ENCODE results near the gene GADD45G. TPM values are rescaled to one million over a fixed set of nuclear protein-coding genes. Genes with fewer than 3 reads are reported as not detected.

GADD45G gene
- total RNA-seq, 1 donor from 2014 or later = 0.35 TPM

DNA sequence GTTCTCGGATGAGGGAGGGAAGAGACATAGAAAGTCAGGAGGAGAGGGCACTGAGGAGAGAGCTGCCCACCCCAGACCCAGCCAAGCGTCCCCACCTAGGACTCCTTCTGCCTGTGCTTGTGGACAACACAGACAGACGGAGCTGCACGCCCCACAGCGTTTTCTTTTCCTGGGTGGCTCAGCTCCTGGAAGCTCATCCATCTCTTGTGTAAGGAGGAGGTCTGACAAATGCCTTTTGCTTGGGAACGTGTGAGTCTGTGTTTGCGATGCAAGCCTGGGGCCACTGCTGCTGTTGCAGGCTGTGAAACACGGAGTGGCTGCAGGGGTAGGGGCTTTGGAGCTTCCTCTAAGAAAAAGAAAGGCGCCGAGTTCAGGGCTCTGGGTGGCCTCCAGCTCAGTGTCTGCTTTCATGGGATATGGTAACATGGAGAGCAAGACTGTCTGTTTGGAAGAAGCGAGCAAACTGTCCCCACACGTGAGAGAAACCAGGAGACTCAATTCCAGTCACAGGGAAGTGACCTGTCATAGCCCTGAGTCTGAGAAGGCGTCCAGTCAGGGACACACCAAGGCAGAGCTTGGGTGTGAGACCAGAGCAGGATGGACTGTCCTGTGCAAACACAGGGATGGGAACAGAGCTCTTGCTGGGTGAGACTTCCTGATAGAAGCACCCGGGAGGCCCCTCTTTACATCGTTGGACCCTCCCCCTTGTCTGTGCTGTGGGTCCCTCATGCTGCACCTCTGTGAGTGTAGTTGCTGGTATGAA is 42.7 kb downstream of the GADD45G start:
- DNase-seq (ENCODE audit: extremely low read depth, low read depth, low spot score) = no peak

DNA sequence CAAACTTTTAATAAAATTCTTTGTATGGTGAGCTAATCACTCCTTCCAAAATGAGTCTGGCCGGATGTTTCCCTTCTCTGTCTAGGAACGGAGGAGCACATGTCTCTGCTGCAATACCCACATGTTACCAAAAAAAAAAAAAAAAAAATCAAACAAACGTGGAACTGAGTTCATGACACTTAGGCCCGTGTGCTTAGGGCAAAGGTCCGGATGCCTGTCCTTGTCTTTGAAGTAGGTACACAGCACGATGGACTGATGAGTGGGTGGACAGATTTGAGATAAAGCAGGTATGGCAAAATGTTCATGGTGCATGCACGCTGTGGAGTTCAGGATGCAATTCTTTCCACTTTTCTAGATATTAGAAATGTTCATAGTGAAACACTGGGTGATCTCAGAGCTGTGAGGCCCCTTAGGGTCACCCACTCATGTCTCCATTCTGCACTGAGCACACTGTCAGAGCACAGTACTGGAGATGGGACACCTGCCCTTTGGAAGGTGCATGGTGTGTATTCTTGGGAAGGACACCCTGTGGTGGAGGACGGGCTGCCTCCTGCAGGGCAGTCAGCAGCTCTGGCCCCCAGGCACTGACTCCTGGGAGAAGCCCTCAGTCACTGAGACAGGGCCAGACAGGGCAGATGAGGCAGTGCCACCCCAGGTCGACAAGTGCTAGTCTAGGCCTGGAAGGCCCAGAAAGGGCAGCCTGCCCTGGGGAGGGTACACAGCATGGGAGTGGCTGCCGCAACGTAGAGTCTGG is 43.6 kb downstream of the GADD45G start:
- no peak for DNase-seq (ENCODE audit: extremely low read depth, low read depth, low spot score)

GRCh38 chr9:89649039-89649691 is 44.4 kb downstream of the GADD45G start:
- no peak for DNase-seq (ENCODE audit: extremely low read depth, low read depth, low spot score)

- no peak for DNase-seq (ENCODE audit: extremely low read depth, low read depth, low spot score)
Observed at GRCh38 chr9:89654025-89654662, 49.3 kb downstream of the GADD45G start.

GRCh38 chr9:89655056-89655989 is 50.5 kb downstream of the GADD45G start:
- no peak for DNase-seq (ENCODE audit: extremely low read depth, low read depth, low spot score)

Other genes with a start within 250 kb of the GADD45G start
- gene SEMA4D, start 106.9 kb upstream of the GADD45G start, total RNA-seq = 2.7 and 5.6 TPM in 2 replicates